ENCODE data around the gene ARSB. TPM values are rescaled to one million over a fixed set of nuclear protein-coding genes. Genes with fewer than 3 reads are reported as not detected.
"Not testable (repeated sequence)": the region's sequence is repeated elsewhere in the genome, so short reads cannot be mapped to it uniquely, and the experiment has no call there.

ARSB gene
- total RNA-seq, 2 experiments from 2014 or later: 10.5 to 11.1 TPM

DNA sequence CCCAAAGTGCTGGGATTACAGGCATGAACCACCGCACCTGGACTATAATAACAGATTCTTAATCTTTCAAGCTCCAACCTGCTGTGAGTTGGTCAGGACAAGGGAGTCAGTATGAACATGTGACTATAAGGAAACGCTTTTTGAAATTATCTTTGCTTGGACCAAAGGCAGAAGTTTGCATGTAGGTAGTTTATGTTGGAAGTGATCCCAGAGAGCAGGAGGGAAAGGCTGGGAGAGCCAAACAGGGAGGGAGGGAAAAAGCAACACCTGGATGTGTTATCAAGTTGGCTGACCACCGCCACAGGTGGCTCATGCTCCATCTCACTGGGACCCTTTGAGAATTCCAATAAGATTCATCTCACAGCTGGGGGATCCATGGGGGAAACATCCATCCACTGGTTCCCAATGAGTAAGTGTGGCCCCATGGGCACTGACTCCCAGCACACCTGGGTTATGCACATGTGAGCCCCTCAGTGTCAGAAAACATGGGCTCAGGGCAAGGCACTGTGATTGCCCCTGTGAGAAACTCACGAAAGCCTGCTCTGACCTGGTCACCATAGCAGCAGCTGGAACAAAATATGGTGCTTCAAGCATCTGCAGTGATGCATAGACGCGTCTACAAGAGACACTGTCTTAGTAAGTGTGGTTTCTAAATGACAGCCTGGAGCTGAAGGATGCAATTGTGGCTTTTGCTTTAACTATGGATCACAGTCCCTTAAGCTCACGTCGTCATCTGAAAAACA is 62.1 kb downstream of the ARSB start:
- ChIA-PET POLR2A (no interaction called here), CTCF (interaction anchor here (0.9 to 1.2 kb wide), 2 partner anchors 35 to 90 kb away, joined by 3 read pairs; no protein-coding TSS in a partner anchor)
- Mint-ChIP-seq H3K27me3 (no peaks in the 10 kb centered on the region), H3K9me3 (no peaks in the 10 kb centered on the region), H3K4me3 (no peak overlapping the region), H3K4me1 (no peaks in the 10 kb centered on the region), H3K27ac (no peak overlapping the region), H3K36me3 (ENCODE audit: low read depth) (peaks cover 8% of the 10 kb centered on the region)
- DNase-seq: no peak

DNA sequence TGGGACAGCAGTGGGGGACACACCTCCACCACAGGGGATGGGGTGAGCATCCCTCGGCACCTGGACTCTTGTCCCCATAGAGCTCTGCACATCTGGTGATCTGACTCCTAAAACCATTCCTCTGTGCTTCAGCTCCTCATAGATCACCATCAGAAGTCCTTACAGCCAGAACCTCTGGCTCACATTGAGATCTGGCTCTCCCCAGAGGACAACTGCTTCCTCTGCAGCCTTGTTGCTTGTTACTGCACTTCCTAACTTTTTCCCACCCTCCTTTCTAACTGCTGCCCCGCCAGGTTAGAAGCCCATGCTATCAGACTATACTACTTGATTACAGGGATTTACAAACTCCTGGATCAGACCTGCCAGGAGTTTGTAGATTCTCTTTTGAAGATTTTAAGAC is 64.5 kb downstream of the ARSB start:
- Mint-ChIP-seq H3K4me3 (no peak overlapping the region), H3K36me3 (ENCODE audit: low read depth) (peaks cover 2% of the 10 kb centered on the region), H3K27me3 (no peaks in the 10 kb centered on the region), H3K9me3 (no peaks in the 10 kb centered on the region), H3K27ac (no peak overlapping the region), H3K4me1 (no peaks in the 10 kb centered on the region)
- ChIA-PET CTCF (no interaction called here), POLR2A (no interaction called here)
- no peak for DNase-seq

DNA sequence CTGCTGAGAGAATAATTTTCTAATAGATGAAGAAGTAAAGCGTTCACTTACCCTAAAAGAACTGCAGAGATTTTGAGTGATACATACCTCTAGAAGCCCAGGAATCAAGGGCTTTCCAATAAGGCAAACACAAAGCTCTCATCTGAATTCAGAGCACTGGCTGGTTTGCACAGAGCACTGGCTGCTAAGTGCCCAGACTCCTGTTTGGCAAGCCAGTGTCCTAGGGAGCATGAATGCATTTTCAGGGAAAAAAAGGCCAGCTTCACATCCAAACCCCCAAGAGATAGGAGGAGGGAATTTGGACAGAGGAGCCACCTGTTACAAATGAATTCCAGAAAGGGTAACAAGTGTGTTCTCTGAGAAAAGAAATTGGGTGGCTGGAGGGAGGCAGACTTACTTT is 65.3 kb downstream of the ARSB start:
- H3K4me1 Mint-ChIP-seq: no peaks in the 10 kb centered on the region
- ChIA-PET CTCF (no interaction called here), POLR2A (no interaction called here)
- H3K27ac Mint-ChIP-seq: no peak overlapping the region
- H3K9me3 Mint-ChIP-seq: no peaks in the 10 kb centered on the region
- H3K27me3 Mint-ChIP-seq: no peaks in the 10 kb centered on the region
- H3K36me3 Mint-ChIP-seq (ENCODE audit: low read depth): peaks cover 5% of the 10 kb centered on the region
- H3K4me3 Mint-ChIP-seq: no peak overlapping the region
- DNase-seq: no peak

DNA sequence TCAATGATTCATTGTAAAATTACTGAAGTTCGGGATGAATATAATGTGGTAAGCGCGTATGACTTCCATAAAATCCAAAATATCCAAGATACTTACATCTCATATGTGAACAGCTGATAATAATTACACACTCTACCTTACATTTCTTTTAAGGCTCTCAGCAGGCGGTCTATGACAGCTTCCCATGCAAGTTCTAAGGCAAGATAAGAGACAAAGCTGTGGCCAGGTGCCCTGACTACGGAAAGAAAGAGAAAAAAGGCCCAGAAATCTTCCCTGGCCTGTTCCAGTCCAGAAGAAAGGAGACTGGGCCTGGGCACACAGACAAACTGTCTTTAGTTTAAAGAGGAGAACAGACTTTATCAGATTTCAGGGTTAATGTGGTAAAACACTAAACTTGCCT is 69.1 kb downstream of the ARSB start:
- POLR2A ChIA-PET: no interaction called here
- no peak overlapping the region for H3K27ac Mint-ChIP-seq
- H3K36me3 Mint-ChIP-seq (ENCODE audit: low read depth): peaks cover 6% of the 10 kb centered on the region
- no peaks in the 10 kb centered on the region for H3K27me3 Mint-ChIP-seq
- H3K9me3 Mint-ChIP-seq: no peaks in the 10 kb centered on the region
- CTCF ChIA-PET: no interaction called here
- H3K4me3 Mint-ChIP-seq: no peak overlapping the region
- H3K4me1 Mint-ChIP-seq: peaks cover 3% of the 10 kb centered on the region
- DNase-seq: no peak

DNA sequence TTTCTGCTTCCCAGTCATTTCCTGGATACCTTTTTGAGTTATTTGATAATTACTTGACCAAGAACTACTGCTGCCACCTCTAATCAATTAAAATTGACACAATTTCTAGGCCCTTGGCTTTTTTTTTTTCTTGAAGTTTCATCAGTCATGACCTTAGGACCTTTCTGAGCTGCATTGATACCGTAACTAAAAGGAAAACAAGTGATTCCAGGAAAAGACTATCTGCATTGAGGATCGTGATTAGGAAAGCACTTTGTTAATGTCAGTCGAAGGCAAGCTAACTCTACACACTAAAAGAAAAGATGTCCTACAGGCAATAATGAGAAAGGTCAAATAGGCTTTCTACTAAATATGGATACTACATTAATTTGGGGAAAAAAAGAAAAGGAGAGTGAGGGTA is 69.9 kb downstream of the ARSB start:
- no peak for DNase-seq
- Mint-ChIP-seq H3K4me1 (peaks cover 3% of the 10 kb centered on the region), H3K27me3 (no peaks in the 10 kb centered on the region), H3K9me3 (no peaks in the 10 kb centered on the region), H3K27ac (no peak overlapping the region), H3K36me3 (ENCODE audit: low read depth) (peaks cover 10% of the 10 kb centered on the region), H3K4me3 (no peak overlapping the region)
- ChIA-PET POLR2A (interaction anchor here (0.6 kb wide), 1 partner anchor 206 kb away, joined by 3 read pairs; no protein-coding TSS in a partner anchor), CTCF (interaction anchor here (2.0 kb wide), 1 partner anchor 110 kb away, joined by 4 read pairs; no protein-coding TSS in a partner anchor)

DNA sequence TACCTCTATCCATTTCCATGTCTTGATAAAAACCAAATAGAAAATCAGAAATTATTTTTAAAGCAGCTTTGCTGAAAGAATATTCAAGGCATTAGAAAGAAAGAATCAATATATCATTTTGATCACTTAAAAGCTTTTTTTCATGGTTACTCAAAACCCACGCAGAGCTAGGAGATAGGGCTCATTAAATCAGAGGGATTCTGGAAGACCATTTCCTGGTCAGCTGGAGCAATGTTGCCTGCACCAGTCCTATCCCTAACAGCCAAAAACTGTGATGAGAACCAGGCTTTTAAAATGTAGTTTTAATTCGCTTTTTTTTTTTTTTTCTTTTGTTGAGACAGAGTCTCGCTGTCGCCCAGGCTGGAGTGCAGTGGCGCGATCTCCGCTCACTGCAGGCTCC is 72.3 kb downstream of the ARSB start:
- Mint-ChIP-seq H3K27ac (no peak overlapping the region), H3K9me3 (no peaks in the 10 kb centered on the region), H3K4me3 (no peak overlapping the region), H3K4me1 (peaks cover 3% of the 10 kb centered on the region), H3K36me3 (ENCODE audit: low read depth) (peaks cover 14% of the 10 kb centered on the region), H3K27me3 (no peaks in the 10 kb centered on the region)
- CTCF ChIA-PET: interaction anchor here (4.3 kb wide), 1 partner anchor 13 kb away, joined by 17 read pairs; no protein-coding TSS in a partner anchor
- no peak for DNase-seq
- POLR2A ChIA-PET: interaction anchor here (1.0 kb wide), 1 partner anchor 265 kb away, joined by 3 read pairs; no protein-coding TSS in a partner anchor

DNA sequence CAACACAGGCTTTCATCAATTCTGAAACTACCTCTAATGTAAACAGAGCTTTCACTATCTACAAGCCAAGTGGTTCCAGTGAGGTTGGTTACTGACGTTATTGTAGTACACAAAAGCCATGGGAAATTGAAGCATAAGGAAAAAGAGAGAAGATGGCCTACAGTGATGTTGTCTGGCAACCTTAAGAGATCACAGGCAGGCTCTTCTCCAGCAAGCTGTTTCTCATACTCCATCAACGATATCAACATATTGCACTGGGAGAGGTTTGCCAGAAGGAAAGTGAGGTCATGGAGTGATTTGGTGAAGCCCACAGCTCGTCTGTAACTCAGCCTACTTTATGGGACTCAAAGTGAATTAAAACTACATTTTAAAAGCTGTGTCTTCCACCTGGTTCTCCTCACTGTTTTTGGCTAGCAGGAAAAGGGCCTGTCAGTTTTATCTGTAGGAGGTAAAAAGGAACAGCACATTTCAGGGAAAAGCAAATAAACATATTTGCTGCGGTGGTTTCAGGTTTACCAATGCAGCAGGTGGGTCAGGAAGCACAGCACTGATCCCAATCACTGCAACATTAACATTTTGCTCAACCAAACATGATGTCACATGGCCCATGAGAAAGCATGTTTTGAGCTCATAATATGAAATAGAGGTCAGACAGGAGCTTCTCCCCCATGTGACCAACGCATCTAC is 72.9 kb downstream of the ARSB start:
- POLR2A ChIA-PET: interaction anchor here (1.0 kb wide), 1 partner anchor 264 kb away, joined by 3 read pairs; no protein-coding TSS in a partner anchor
- peaks cover 3% of the 10 kb centered on the region for H3K4me1 Mint-ChIP-seq
- H3K36me3 Mint-ChIP-seq (ENCODE audit: low read depth): peaks cover 14% of the 10 kb centered on the region

DNA sequence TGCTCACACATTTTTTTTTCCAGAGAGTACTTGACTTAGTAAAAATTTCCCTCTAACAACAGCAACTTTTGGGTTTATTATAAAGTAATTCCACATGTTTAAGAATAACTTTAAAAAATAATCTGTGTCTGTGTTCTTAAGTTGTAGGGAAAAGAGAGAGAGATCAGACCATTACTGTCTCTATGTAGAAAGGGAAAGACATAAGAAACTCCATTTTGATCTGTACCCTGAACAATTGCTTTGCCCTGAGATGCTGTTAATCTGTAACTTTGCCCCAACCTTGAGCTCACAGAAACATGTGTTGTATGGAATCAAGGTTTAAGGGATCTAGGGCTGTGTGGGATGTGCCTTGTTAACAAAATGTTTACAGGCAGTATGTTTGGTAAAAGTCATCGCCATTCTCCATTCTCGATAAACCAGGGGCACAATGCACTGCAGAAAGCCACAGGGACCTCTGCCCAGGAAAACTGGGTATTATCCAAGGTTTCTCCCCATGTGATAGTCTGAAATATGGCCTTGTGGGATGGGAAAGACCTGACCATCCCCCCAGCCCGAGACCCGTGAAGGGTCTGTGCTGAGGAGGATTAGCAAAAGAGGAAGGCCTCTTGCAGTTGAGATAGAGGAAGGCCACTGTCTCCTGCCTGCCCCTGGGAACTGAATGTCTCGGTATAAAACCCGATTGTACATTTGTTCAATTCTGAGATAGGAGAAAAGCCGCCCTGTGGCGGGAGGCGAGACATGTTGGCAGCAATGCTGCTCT is 75.7 kb downstream of the ARSB start:
- DNase-seq, CTCF ChIA-PET, POLR2A ChIA-PET, H3K4me3 Mint-ChIP-seq, H3K27me3 Mint-ChIP-seq, H3K4me1 Mint-ChIP-seq, H3K9me3 Mint-ChIP-seq, H3K27ac Mint-ChIP-seq: not testable (repeated sequence)
- H3K36me3 Mint-ChIP-seq (ENCODE audit: low read depth): peaks cover 14% of the 10 kb centered on the region

More for the DNA sequence above, 72.9 kb downstream of the ARSB start:
- CTCF ChIA-PET: interaction anchor here (4.3 kb wide), 1 partner anchor 12 kb away, joined by 17 read pairs; no protein-coding TSS in a partner anchor
- no peak for DNase-seq
- no peaks in the 10 kb centered on the region for H3K27me3 Mint-ChIP-seq
- no peak overlapping the region for H3K4me3 Mint-ChIP-seq
- H3K27ac Mint-ChIP-seq: no peak overlapping the region
- no peaks in the 10 kb centered on the region for H3K9me3 Mint-ChIP-seq

DNA sequence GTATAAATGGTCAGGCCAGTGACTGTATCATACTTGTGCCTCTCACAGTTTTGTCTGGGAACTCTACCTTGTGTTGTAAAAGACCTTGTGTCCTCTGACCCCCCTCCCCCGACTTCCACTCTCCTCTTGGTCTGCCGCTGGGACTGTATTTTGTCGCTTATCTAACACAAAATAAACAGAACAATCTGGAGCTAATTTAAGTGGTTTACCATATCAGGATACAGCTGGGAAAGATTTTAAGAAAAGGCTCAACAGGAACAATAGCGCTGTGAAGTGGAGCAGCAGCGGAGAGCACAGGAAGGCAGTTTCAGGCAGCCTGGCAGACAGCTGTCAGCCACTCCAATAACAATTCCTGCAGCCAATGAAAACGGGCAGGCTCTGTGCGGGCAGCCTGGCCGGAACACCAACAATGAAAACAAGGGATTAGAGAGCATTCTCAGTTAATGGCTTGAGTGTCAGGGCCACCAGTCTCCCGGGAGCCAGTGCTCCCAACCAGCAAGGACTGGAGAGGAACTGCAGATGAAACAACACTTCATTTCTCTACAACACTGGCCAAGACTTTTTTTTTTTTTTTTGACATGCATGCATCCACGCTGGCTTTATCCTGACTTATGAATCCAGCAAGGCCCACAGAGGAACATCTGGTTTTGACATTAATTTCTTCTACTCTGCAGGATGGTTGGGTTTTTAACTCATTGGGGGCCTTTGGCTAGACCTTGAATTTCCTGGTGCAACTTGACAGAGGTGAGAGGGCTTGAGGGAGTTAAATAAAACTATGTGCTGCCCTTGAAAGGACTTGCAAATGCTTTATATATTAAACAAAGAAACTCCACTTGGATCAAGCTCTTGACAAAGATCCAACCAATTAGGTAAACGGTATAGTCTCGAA is 76.7 kb downstream of the ARSB start:
- H3K4me3 Mint-ChIP-seq: no peak overlapping the region
- no peak for DNase-seq
- peaks cover 14% of the 10 kb centered on the region for H3K36me3 Mint-ChIP-seq (ENCODE audit: low read depth)
- ChIA-PET POLR2A (no interaction called here), CTCF (no interaction called here)
- peaks cover 3% of the 10 kb centered on the region for H3K4me1 Mint-ChIP-seq
- no peaks in the 10 kb centered on the region for H3K9me3 Mint-ChIP-seq
- no peak overlapping the region for H3K27ac Mint-ChIP-seq
- no peaks in the 10 kb centered on the region for H3K27me3 Mint-ChIP-seq

DNA sequence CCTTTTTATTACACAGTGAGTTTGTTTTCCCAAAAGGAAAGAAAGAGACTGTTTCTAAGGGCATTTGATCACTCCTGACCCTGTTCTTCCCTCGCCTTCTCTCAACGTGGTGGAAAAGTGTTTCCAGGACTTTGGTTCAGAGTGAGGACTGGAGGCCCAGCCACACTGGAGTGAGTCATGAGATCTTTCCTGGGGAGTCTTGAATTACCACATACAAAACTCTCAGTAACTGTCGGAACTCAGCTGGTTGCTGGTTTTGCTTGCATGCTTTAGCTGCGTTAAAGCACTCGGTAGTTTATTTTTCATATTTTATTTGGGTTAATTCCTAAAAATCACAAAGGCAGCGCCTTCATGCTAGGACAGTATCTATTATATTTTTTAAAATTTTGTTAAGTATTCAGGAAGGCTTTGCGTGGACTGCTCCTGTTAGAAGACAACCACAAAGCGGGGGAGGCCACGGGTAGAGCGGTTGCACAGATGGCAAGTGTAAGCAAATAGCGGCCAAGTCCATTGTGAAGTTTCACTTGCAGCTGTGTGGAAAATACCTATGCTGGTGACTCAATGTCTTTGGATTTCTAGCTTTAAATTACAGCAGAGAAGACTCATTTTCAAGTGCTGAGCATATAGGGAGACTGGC is 77.7 kb downstream of the ARSB start:
- Mint-ChIP-seq H3K27ac (no peak overlapping the region), H3K4me1 (peaks cover 3% of the 10 kb centered on the region), H3K9me3 (no peaks in the 10 kb centered on the region), H3K36me3 (ENCODE audit: low read depth) (peaks cover 14% of the 10 kb centered on the region), H3K4me3 (no peak overlapping the region), H3K27me3 (no peaks in the 10 kb centered on the region)
- ChIA-PET POLR2A (no interaction called here), CTCF (no interaction called here)
- DNase-seq: no peak

DNA sequence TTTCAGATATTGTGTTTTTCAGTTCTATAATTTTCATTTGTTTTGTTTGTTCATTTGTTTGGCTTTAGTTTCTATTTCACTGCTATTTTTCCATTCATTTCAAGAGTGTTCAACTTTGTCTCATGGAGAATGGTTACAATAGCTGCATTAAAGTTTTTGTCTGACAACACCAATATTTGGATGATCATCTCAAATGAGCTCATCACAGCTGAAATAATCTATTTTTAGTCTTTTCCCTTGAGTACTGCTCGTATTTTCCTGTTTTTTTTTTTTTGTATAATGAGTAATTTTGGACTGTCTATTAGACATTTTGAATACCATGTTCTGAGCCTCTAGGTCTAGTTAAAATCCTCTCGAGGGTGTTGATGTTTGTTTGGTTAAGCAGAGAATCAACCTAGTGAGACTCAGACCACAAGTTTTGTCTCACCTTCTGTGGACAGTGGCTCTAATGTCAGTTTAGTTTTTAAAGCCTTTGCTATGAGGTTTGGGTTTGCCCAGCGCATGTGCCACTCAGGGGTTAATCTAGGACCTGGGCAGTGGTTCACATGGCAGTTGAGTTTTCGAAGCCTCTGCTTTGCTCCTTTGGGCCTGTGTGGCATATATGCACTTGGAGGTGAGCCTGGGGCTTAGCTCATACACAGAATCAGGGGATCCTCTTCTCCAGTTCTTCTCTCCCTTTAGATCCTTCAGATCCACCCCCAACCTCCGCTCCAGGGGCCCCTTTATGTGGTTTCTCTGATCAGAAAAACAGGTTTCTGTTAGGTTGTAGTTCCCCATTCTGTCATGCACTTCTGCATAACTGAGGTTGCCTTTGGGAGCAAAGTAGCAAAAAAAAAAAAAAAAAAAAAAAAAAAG is 79.8 kb downstream of the ARSB start:
- Mint-ChIP-seq H3K4me3 (no peak overlapping the region), H3K9me3 (no peaks in the 10 kb centered on the region), H3K36me3 (ENCODE audit: low read depth) (peaks cover 13% of the 10 kb centered on the region), H3K4me1 (no peaks in the 10 kb centered on the region), H3K27ac (no peak overlapping the region), H3K27me3 (no peaks in the 10 kb centered on the region)
- no peak for DNase-seq
- ChIA-PET CTCF (no interaction called here), POLR2A (no interaction called here)

Measured in activated CD4-positive, alpha-beta memory T cell treated with anti-CD3 and anti-CD28 coated beads, Interleukin-2, amount 10 ng/mL, durations not matched to agents 7 days and 5 days (primary cell).